Testis (tissue), 3 donors: ENCODE measurements around the gene CSMD2. TPM values are rescaled to one million over a fixed set of nuclear protein-coding genes. Genes with fewer than 3 reads are reported as not detected.

Experiments used
- DNase-seq: peaks from one replicate; pipeline ENCODE4 v3.0.0-alpha.2; 2019
- H3K27ac ChIP-seq, 2 donors: fragments of 200-600 bp; sonication (generic); one replicate each; pipeline ENCODE4 v1.5.1; 2019
- H3K27me3 ChIP-seq: fragments of 200-600 bp; sonication (generic); one replicate; pipeline ENCODE4 v1.5.1; 2019
- H3K36me3 ChIP-seq: fragments of 200-600 bp; sonication (generic); one replicate; pipeline ENCODE4 v1.5.1; 2017; ENCODE audit warnings: low read depth; ENCODE audit errors: missing control alignments
- H3K4me1 ChIP-seq: fragments of 200-600 bp; sonication (generic); one replicate; pipeline ENCODE4 v1.5.1; 2019
- H3K4me3 ChIP-seq, 2 donors: fragments of 200-600 bp; sonication (generic); one replicate each; pipeline ENCODE4 v1.5.1; 2017 to 2019
- H3K9me3 ChIP-seq: fragments of 200-600 bp; sonication (generic); one replicate; pipeline ENCODE4 v1.5.1; 2017
- CTCF ChIP-seq, 3 experiments: fragments of 450-650 bp in 2 of 3; fragments of 200-600 bp in 1 of 3; sonication (generic) in 1 of 3; IDR thresholded peaks; one replicate each; pipeline ENCODE4 v1.5.1; 2016 to 2019; ENCODE audit warnings: antibody characterized with exemption in 3 of 3, mild to moderate bottlenecking in 2 of 3, moderate library complexity in 1 of 3
- POLR2A ChIP-seq: fragments of 450-650 bp; IDR thresholded peaks from one replicate; pipeline ENCODE4 v1.6.1; 2017; ENCODE audit warnings: antibody characterized with exemption, mild to moderate bottlenecking, moderate library complexity
- WGBS, 2 donors: methylation state at CpG; one replicate each; pipeline ENCODE4 v1.1.5; 2018; 5-methylcytosine and 5-hydroxymethylcytosine counted together
- intact Hi-C: fragments of 100-400 bp; cut with DNase I; formaldehyde crosslinking; loops from one replicate; pipeline ENCODE4 v1.15.1; 2023; ENCODE audit warnings: low total_unique reads
- polyA plus RNA-seq: library from polyadenylated mRNA; stranded (reverse); fragments of 350-450 nt; fragmentation: Illumina TruSeq; extraction: RNeasy Lipid Tissue Mini Kit (QIAGEN cat#74804); gene quantifications from one replicate; pipeline ENCODE4 v1.2.3, GENCODE V29; 2014; ENCODE audit warnings: low read depth, low replicate concordance; ENCODE audit not compliant: insufficient read depth
- total RNA-seq, 2 donors: library from RNA; depleted of rRNA; stranded (reverse); fragments of >200 nt; gene quantifications; one replicate each; pipeline ENCODE4 v1.2.3, GENCODE V29; 2016

The CSMD2 gene
- total and polyA plus RNA-seq, 3 donors from 2014 or later = 1.2 to 3.8 (median 2.7) TPM

GRCh38 chr1:33965086-33965485 is 199.9 kb downstream of the CSMD2 start:
- intact Hi-C loops = no loop called here
- Histone ChIP-seq H3K36me3 (no peaks in the 10 kb centered on the region), H3K4me1 (no peaks in the 10 kb centered on the region), H3K27me3 (no peaks in the 10 kb centered on the region), H3K9me3 (no peaks in the 10 kb centered on the region), H3K4me3 (no peak overlapping the region), H3K27ac (no peak overlapping the region)
- 79% methylated on average over 2 to 3 of the region's 3 CpGs for WGBS, 2 donors
- no peak for DNase-seq
- TF ChIP-seq CTCF (IDR thresholded peaks at IDR 0.05) = no peak
- no peak for TF ChIP-seq POLR2A

GRCh38 chr1:33962061-33962460 is 203.0 kb downstream of the CSMD2 start:
- Histone ChIP-seq H3K36me3 (no peaks in the 10 kb centered on the region), H3K27me3 (no peaks in the 10 kb centered on the region), H3K4me1 (no peaks in the 10 kb centered on the region), H3K27ac (no peak overlapping the region), H3K4me3 (no peak overlapping the region), H3K9me3 (no peaks in the 10 kb centered on the region)
- no peak for DNase-seq
- WGBS, 2 donors = 91 to 93% methylated on average over 4 of the region's 4 CpGs
- TF ChIP-seq CTCF (IDR thresholded peaks at IDR 0.05) = no peak
- TF ChIP-seq POLR2A = no peak
- intact Hi-C loops = no loop called here

- no peaks in the 10 kb centered on the region for H3K36me3 ChIP-seq
- intact Hi-C loops = no loop called here
- no peak for DNase-seq
- no peak overlapping the region for H3K4me3 ChIP-seq
- 80 to 90% methylated on average over 9 of the region's 9 CpGs for WGBS, 2 donors
- no peak overlapping the region for H3K27ac ChIP-seq
- TF ChIP-seq CTCF (IDR thresholded peaks at IDR 0.05) (no peak), POLR2A (no peak)
- no peaks in the 10 kb centered on the region for H3K9me3 ChIP-seq
- no peaks in the 10 kb centered on the region for H3K4me1 ChIP-seq
- H3K27me3 ChIP-seq = no peaks in the 10 kb centered on the region
Measured at GRCh38 chr1:33960188-33960895, 204.7 kb downstream of the CSMD2 start.

- H3K9me3 ChIP-seq = no peaks in the 10 kb centered on the region
- WGBS, 2 donors = 88 to 89% methylated on average over 6 of the region's 6 CpGs
- no peaks in the 10 kb centered on the region for H3K4me1 ChIP-seq
- no peak for DNase-seq
- no peaks in the 10 kb centered on the region for H3K27me3 ChIP-seq
- no peak overlapping the region for H3K27ac ChIP-seq
- intact Hi-C loops = no loop called here
- H3K36me3 ChIP-seq = no peaks in the 10 kb centered on the region
- H3K4me3 ChIP-seq = no peak overlapping the region
- TF ChIP-seq POLR2A = no peak
- TF ChIP-seq CTCF (IDR thresholded peaks at IDR 0.05) = no peak
Measured at GRCh38 chr1:33957854-33958253, 207.2 kb downstream of the CSMD2 start.

- Histone ChIP-seq H3K4me3 (no peak overlapping the region), H3K4me1 (no peaks in the 10 kb centered on the region), H3K27ac (no peak overlapping the region), H3K27me3 (no peaks in the 10 kb centered on the region), H3K36me3 (no peaks in the 10 kb centered on the region), H3K9me3 (no peaks in the 10 kb centered on the region)
- intact Hi-C loops = no loop called here
- WGBS, 2 donors = 71 to 79% methylated on average over 14 of the region's 14 CpGs
- TF ChIP-seq POLR2A = no peak
- TF ChIP-seq CTCF (IDR thresholded peaks at IDR 0.05) = no peak
- DNase-seq = no peak
Measured at GRCh38 chr1:33955096-33955495, 209.9 kb downstream of the CSMD2 start.
